Duodenal mucosa (tissue), 2 donors: ENCODE results near the gene FPGS.

Experiments used
- H3K27ac ChIP-seq: one replicate; pipeline ENCODE4 v1.7.0; 2013; ENCODE audit warnings: low read depth, low read length
- H3K27me3 ChIP-seq, 2 donors: one replicate each; pipeline ENCODE4 v1.7.0; 2013; ENCODE audit warnings: low read length in 2 of 2, control low read depth in 1 of 2; ENCODE audit not compliant: insufficient read depth in 2 of 2, control insufficient read depth in 1 of 2
- H3K36me3 ChIP-seq, 2 donors: one replicate each; pipeline ENCODE4 v1.7.0; 2013; ENCODE audit warnings: low read length in 2 of 2, control low read depth in 1 of 2; ENCODE audit not compliant: insufficient read depth in 2 of 2, control insufficient read depth in 1 of 2
- H3K4me1 ChIP-seq, 2 donors: one replicate each; pipeline ENCODE4 v1.7.0; 2013; ENCODE audit warnings: low read length in 2 of 2, control low read depth in 1 of 2; ENCODE audit not compliant: insufficient read depth in 2 of 2, control insufficient read depth in 1 of 2
- H3K4me3 ChIP-seq, 2 donors: one replicate each; pipeline ENCODE4 v1.7.0; 2013; ENCODE audit warnings: low read length in 2 of 2, low read depth in 1 of 2
- H3K9ac ChIP-seq, 2 donors: one replicate each; pipeline ENCODE4 v1.7.0; 2013; ENCODE audit warnings: low read length in 2 of 2, low read depth in 1 of 2
- H3K9me3 ChIP-seq, 2 donors: one replicate each; pipeline ENCODE4 v1.7.0; 2013; ENCODE audit warnings: low read length in 2 of 2, control low read depth in 1 of 2; ENCODE audit not compliant: control insufficient read depth in 1 of 2

FPGS gene

GRCh38 chr9:127858041-127858512 lies 55.4 kb downstream of the FPGS start:
- Histone ChIP-seq H3K36me3 (no peaks in the 10 kb centered on the region), H3K27me3 (no peaks in the 10 kb centered on the region), H3K9me3 (no peaks in the 10 kb centered on the region), H3K4me3 (no peak overlapping the region), H3K9ac (no peak overlapping the region), H3K4me1 (peaks cover 20 to 48% of the 10 kb centered on the region in 2 donors), H3K27ac (no peak overlapping the region)

GRCh38 chr9:127860260-127860659 lies 57.6 kb downstream of the FPGS start:
- no peak overlapping the region for H3K9ac ChIP-seq
- H3K4me3 ChIP-seq = no peak overlapping the region
- H3K27me3 ChIP-seq = no peaks in the 10 kb centered on the region
- no peaks in the 10 kb centered on the region for H3K36me3 ChIP-seq
- H3K9me3 ChIP-seq = no peaks in the 10 kb centered on the region
- H3K4me1 ChIP-seq = peaks cover 20 to 49% of the 10 kb centered on the region in 2 donors
- no peak overlapping the region for H3K27ac ChIP-seq

- peaks cover 20 to 50% of the 10 kb centered on the region in 2 donors for H3K4me1 ChIP-seq
- H3K36me3 ChIP-seq = no peaks in the 10 kb centered on the region
- H3K4me3 ChIP-seq = no peak overlapping the region
- H3K27ac ChIP-seq = no peak overlapping the region
- H3K9ac ChIP-seq = no peak overlapping the region
- H3K27me3 ChIP-seq = no peaks in the 10 kb centered on the region
- no peaks in the 10 kb centered on the region for H3K9me3 ChIP-seq
These were observed 58.1 kb downstream of the FPGS start for GRCh38 chr9:127860779-127861178.

- no peak overlapping the region for H3K4me3 ChIP-seq
- H3K4me1 ChIP-seq = peaks cover 20 to 40% of the 10 kb centered on the region in 2 donors
- H3K27me3 ChIP-seq = no peaks in the 10 kb centered on the region
- peak overlapping the region; percentile 76 for H3K27ac ChIP-seq
- no peaks in the 10 kb centered on the region for H3K9me3 ChIP-seq
- peak overlapping the region in 1 of 2 donors; percentile 33 for H3K9ac ChIP-seq
- no peaks in the 10 kb centered on the region for H3K36me3 ChIP-seq
These were observed 59.7 kb downstream of the FPGS start for GRCh38 chr9:127862075-127863011.

- H3K4me3 ChIP-seq = no peak overlapping the region
These were observed 60.5 kb downstream of the FPGS start for GRCh38 chr9:127863191-127863621.

More at GRCh38 chr9:127863191-127863621, 60.5 kb downstream of the FPGS start:
- H3K36me3 ChIP-seq = no peaks in the 10 kb centered on the region
- no peaks in the 10 kb centered on the region for H3K9me3 ChIP-seq
- H3K4me1 ChIP-seq = peaks cover 16 to 34% of the 10 kb centered on the region in 2 donors
- no peak overlapping the region for H3K9ac ChIP-seq
- no peaks in the 10 kb centered on the region for H3K27me3 ChIP-seq
- H3K27ac ChIP-seq = no peak overlapping the region
